H1 (cell line): ENCODE data around the gene CDC42BPB. TPM values are rescaled to one million over a fixed set of nuclear protein-coding genes. Genes with fewer than 3 reads are reported as not detected.

Experiments used
- CTCF ChIA-PET: fragments of 300-600 bp; sonication (Branson Sonifier 250); formaldehyde crosslinking; loops from one replicate; lab custom pipeline; 2021; ENCODE audit not compliant: partially characterized antibody; lab: Charles Lee
- POLR2A ChIA-PET: fragments of 300-600 bp; sonication (Branson Sonifier 250); formaldehyde crosslinking; loops from one replicate; lab custom pipeline; 2021; ENCODE audit warnings: inconsistent platforms; ENCODE audit not compliant: partially characterized antibody; lab: Charles Lee
- DNase-seq, 2 experiments: peaks; one replicate each; pipeline versions ENCODE4 v3.0.0 to v3.0.0-alpha.2; 2010 to 2022; ENCODE audit warnings: low spot score in 2 of 2, low read depth in 1 of 2, mixed read lengths in 1 of 2
- FAIRE-seq: peaks from 2 replicates; lab custom pipeline; 2011; peaks lifted over from hg19 to GRCh38; lab: Jason Lieb, UNC
- H2AFZ ChIP-seq: 2 replicates; pipeline ENCODE4 v1.8.1; 2012; ENCODE audit warnings: low read length, inconsistent platforms
- H2AK5ac ChIP-seq: 2 replicates; pipeline ENCODE4 v1.6.1; 2013; ENCODE audit warnings: low read depth, low read length
- H2BK120ac ChIP-seq: replicated peaks from 2 replicates; pipeline ENCODE3; 2013; ENCODE audit warnings: low read depth, low read length, inconsistent platforms
- H2BK12ac ChIP-seq: 2 replicates; pipeline ENCODE4 v1.6.1; 2013; ENCODE audit warnings: low read depth, low read length
- H2BK15ac ChIP-seq: 2 replicates; pipeline ENCODE4 v1.6.1; 2013; ENCODE audit warnings: low read length
- H2BK20ac ChIP-seq: 2 replicates; pipeline ENCODE4 v1.6.1; 2013; ENCODE audit warnings: low read length
- H2BK5ac ChIP-seq: 2 replicates; pipeline ENCODE4 v1.6.1; 2013; ENCODE audit warnings: low read depth, low read length
- H3K14ac ChIP-seq: 2 replicates; pipeline ENCODE4 v1.6.1; 2013; ENCODE audit warnings: inconsistent platforms; ENCODE audit not compliant: insufficient read length
- H3K18ac ChIP-seq: 2 replicates; pipeline ENCODE4 v1.6.1; 2013; ENCODE audit warnings: low read length; ENCODE audit errors: extremely low read depth
- H3K23ac ChIP-seq: 2 replicates; pipeline ENCODE4 v1.6.1; 2013; ENCODE audit warnings: inconsistent platforms; ENCODE audit not compliant: insufficient read length
- H3K23me2 ChIP-seq: 2 replicates; pipeline ENCODE4 v1.6.1; 2013; ENCODE audit warnings: low read depth, low read length
- H3K27ac ChIP-seq: 2 replicates; pipeline ENCODE4 v1.6.1; 2011; ENCODE audit warnings: low read depth, low read length, inconsistent platforms
- H3K27me3 ChIP-seq, 4 experiments: replicated peaks in 1 of 4; 1 replicate in 1 of 4; 2 replicates in 3 of 4; pipeline versions ENCODE4 v1.6.1 to v1.8.1; 2011 to 2013; ENCODE audit warnings: low read length in 3 of 4, mild to moderate bottlenecking in 3 of 4, inconsistent platforms in 2 of 4, mixed read lengths in 2 of 4, moderate library complexity in 1 of 4; ENCODE audit not compliant: control insufficient read depth in 3 of 4, insufficient read depth in 3 of 4; ENCODE audit errors: extremely low read depth in 1 of 4
- H3K36me3 ChIP-seq, 4 experiments: 2 replicates each; pipeline versions ENCODE4 v1.6.1 to v1.8.1; 2011 to 2013; ENCODE audit warnings: mild to moderate bottlenecking in 4 of 4, low read length in 3 of 4, moderate library complexity in 2 of 4, control low read depth in 1 of 4, inconsistent platforms in 1 of 4; ENCODE audit not compliant: insufficient read depth in 4 of 4, control insufficient read depth in 2 of 4
- H3K4ac ChIP-seq: replicated peaks from 2 replicates; pipeline ENCODE3; 2013; ENCODE audit warnings: low read length, low read depth, mixed read lengths, inconsistent platforms; ENCODE audit not compliant: insufficient read length
- H3K4me1 ChIP-seq, 4 experiments: replicated peaks in 1 of 4; 1 replicate in 1 of 4; 2 replicates in 3 of 4; pipeline versions ENCODE4 v1.6.1 to v1.8.1; 2011 to 2013; ENCODE audit warnings: low read length in 3 of 4, inconsistent platforms in 2 of 4, mixed read lengths in 1 of 4; ENCODE audit not compliant: insufficient read depth in 4 of 4, control insufficient read depth in 3 of 4
- H3K4me2 ChIP-seq, 2 experiments: 2 replicates each; pipeline versions ENCODE4 v1.6.1 to v1.8.1; 2011 to 2013; ENCODE audit warnings: low read depth in 2 of 2, low read length in 2 of 2, control low read depth in 1 of 2, inconsistent platforms in 1 of 2, mild to moderate bottlenecking in 1 of 2; ENCODE audit not compliant: insufficient read depth in 1 of 2
- H3K4me3 ChIP-seq, 4 experiments: fragments of 200-600, 300-600 bp in 1 of 4; sonication (generic), shearing (Covaris generic), sonication (Bioruptor Twin) in 1 of 4; 2 replicates each; pipeline versions ENCODE4 v1.5.1 to v1.8.1; 2011 to 2016; ENCODE audit warnings: low read length in 4 of 4, low read depth in 3 of 4, control low read depth in 2 of 4, inconsistent platforms in 2 of 4, mild to moderate bottlenecking in 2 of 4, mixed read lengths in 1 of 4, moderate library complexity in 1 of 4; ENCODE audit not compliant: insufficient read depth in 2 of 4; ENCODE audit errors: extremely low read depth in 1 of 4
- H3K56ac ChIP-seq: replicated peaks from 2 replicates; pipeline ENCODE3; 2013; ENCODE audit warnings: low read depth, mild to moderate bottlenecking, mixed read lengths, low read length, inconsistent platforms; ENCODE audit not compliant: insufficient read length
- H3K79me1 ChIP-seq: 2 replicates; pipeline ENCODE4 v1.6.1; 2013; ENCODE audit warnings: low read depth, low read length, control low read depth
- H3K79me2 ChIP-seq, 2 experiments: 2 replicates each; pipeline versions ENCODE4 v1.6.1 to v1.8.1; 2012 to 2013; ENCODE audit warnings: low read length in 2 of 2, mild to moderate bottlenecking in 2 of 2, inconsistent platforms in 1 of 2; ENCODE audit not compliant: insufficient read depth in 2 of 2, control insufficient read depth in 1 of 2
- H3K9ac ChIP-seq, 4 experiments: replicated peaks in 1 of 4; 1 replicate in 1 of 4; 2 replicates in 3 of 4; pipeline versions ENCODE4 v1.6.1 to v1.8.1; 2011 to 2013; ENCODE audit warnings: low read depth in 3 of 4, low read length in 3 of 4, control low read depth in 2 of 4, mild to moderate bottlenecking in 2 of 4, moderate library complexity in 2 of 4, inconsistent platforms in 1 of 4; ENCODE audit errors: extremely low read depth in 1 of 4
- H3K9me3 ChIP-seq, 2 experiments: 2 replicates each; pipeline versions ENCODE4 v1.6.1 to v1.8.1; 2012 to 2013; ENCODE audit warnings: mild to moderate bottlenecking in 2 of 2, moderate library complexity in 2 of 2, control low read depth in 1 of 2, inconsistent platforms in 1 of 2, low read depth in 1 of 2, low read length in 1 of 2, mixed read lengths in 1 of 2; ENCODE audit not compliant: insufficient read depth in 2 of 2
- H4K20me1 ChIP-seq, 2 experiments: replicated peaks in 1 of 2; 2 replicates each; pipeline versions ENCODE3 to v1.8.1; 2011 to 2013; ENCODE audit warnings: inconsistent platforms in 2 of 2, low read length in 2 of 2, mild to moderate bottlenecking in 1 of 2; ENCODE audit not compliant: insufficient read depth in 2 of 2, control insufficient read depth in 1 of 2
- H4K5ac ChIP-seq: 2 replicates; pipeline ENCODE4 v1.6.1; 2013; ENCODE audit warnings: low read length, low read depth, mixed read lengths, inconsistent platforms; ENCODE audit not compliant: insufficient read length
- H4K8ac ChIP-seq: 2 replicates; pipeline ENCODE4 v1.8.0; 2013; ENCODE audit warnings: mild to moderate bottlenecking, moderate library complexity, low read length, inconsistent platforms; ENCODE audit not compliant: insufficient read depth; ENCODE audit errors: extremely low read depth
- H4K91ac ChIP-seq: replicated peaks from 2 replicates; pipeline ENCODE3; 2013; ENCODE audit warnings: low read length, mixed read lengths, inconsistent platforms; ENCODE audit not compliant: insufficient read length
- BCL11A ChIP-seq, 2 experiments: IDR thresholded peaks; one replicate each; pipeline ENCODE4 v1.6.1; 2011; ENCODE audit warnings: low read depth in 2 of 2, low read length in 2 of 2, mild to moderate bottlenecking in 2 of 2
- GABPA ChIP-seq: IDR thresholded peaks from 2 replicates; pipeline ENCODE4 v1.6.1; 2011; ENCODE audit warnings: mild to moderate bottlenecking, low read length, moderate library complexity, borderline replicate concordance; ENCODE audit not compliant: insufficient read depth
- HDAC2 ChIP-seq, 2 experiments: fragments of 300-600 bp in 1 of 2; sonication (generic) in 1 of 2; IDR thresholded peaks; 2 replicates each; pipeline ENCODE4 v1.6.1; 2011 to 2012; ENCODE audit warnings: low read depth in 2 of 2, low read length in 2 of 2, mild to moderate bottlenecking in 2 of 2, moderate library complexity in 2 of 2, borderline replicate concordance in 1 of 2, inconsistent platforms in 1 of 2
- KDM5A ChIP-seq: fragments of 200-600 bp; IDR thresholded peaks from 2 replicates; pipeline ENCODE4 v1.7.1; 2012; ENCODE audit warnings: mild to moderate bottlenecking, low read length, inconsistent platforms, mixed read lengths
- POU5F1 ChIP-seq: IDR thresholded peaks from 2 replicates; pipeline ENCODE4 v1.6.1; 2011; ENCODE audit warnings: low read depth, mild to moderate bottlenecking, low read length, moderate library complexity
- RXRA ChIP-seq: IDR thresholded peaks from 2 replicates; pipeline ENCODE4 v1.6.1; 2011; ENCODE audit warnings: low read depth, mild to moderate bottlenecking, low read length, moderate library complexity; ENCODE audit not compliant: insufficient read depth
- WGBS, 2 experiments: shearing (Covaris generic) in 1 of 2; methylation state at CpG; one replicate each; pipeline versions ENCODE4 v1.1.6 to v1.1.7; 2013 to 2015; ENCODE audit warnings: low lambda C conversion rate in 2 of 2, mixed read lengths in 2 of 2, inconsistent platforms in 1 of 2, low coverage in 1 of 2, missing lambda C conversion rate in 1 of 2; ENCODE audit not compliant: insufficient replicate concordance in 2 of 2, insufficient coverage in 1 of 2, insufficient read length in 1 of 2; ENCODE audit errors: extremely low coverage in 1 of 2, missing lambda C conversion rate in 1 of 2; 5-methylcytosine and 5-hydroxymethylcytosine counted together
- polyA plus RNA-seq, 7 experiments: library from polyadenylated mRNA; depleted of rRNA in 3 of 7; stranded (reverse) in 5 of 7; unstranded in 2 of 7; fragments of >200 nt in 5 of 7; fragments of 200-250 nt in 2 of 7; gene quantifications; 1 replicate in 5 of 7; 2 replicates in 1 of 7; 4 replicates in 1 of 7; pipeline versions ENCODE4 v1.2.1 to v1.2.3, GENCODE V29; 2011 to 2013; ENCODE audit warnings: missing spikeins in 2 of 7, mixed read lengths in 2 of 7
- total RNA-seq: library from RNA; stranded (reverse); fragmentation: NEBNext Ultra II Directional; extraction: Animal tissue kit (Norgen Biotek cat#: 25700); gene quantifications from 2 replicates; pipeline ENCODE4 v1.2.1, GENCODE V29; 2021

CDC42BPB gene
- total and polyA plus RNA-seq, 2 of the 8 experiments (the other 6 are each of a cell fraction or from before 2014, with no cell fraction given): 51.2 to 88.2 TPM

DNA sequence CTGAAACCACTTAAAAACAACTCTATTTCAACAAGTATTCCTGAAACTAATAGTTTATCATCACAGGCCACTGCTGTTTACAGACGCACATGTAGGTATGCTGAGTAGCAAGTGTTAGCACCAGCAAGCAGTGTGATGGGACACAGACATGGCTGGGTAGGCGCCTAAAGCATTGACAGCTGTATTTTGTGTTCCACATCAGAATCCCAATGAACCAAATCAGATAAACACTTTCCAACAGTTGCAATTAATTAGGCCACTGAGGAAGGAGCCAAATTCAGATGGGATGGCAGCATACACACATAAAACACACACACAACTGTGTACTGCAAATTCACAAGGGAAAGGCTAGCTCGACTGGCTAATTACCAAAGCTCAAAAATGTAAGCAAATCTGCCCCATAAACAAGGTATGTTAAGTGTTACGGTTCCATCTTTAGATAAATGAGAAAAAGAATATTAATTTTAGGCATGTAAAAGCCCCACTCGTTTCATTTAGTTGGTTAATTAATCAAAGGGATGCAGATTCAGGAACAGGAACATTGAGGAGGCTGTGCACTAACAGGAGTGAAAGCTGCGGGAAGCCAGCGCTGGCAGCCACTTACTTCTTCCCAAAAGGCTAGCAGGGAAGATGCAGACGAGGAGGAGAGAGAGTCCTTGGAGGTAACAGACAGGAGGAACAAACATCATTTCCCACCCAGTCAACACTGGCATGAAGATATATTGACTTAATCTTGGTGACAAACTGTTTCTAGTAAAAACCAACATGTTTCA is 101.5 kb downstream of the CDC42BPB start:
- H3K36me3 ChIP-seq: peaks cover 11 to 57% (median 49%) of the 10 kb centered on the region in 4 experiments; a peak in 7 of 8 replicates
- CTCF ChIA-PET: interaction anchor here (0.6 to 1.9 kb wide), 2 partner anchors 9 to 23 kb away, joined by 3 to 4 read pairs; no protein-coding TSS in a partner anchor
- no peak overlapping the region for H3K14ac ChIP-seq

More for the DNA sequence above, 101.5 kb downstream of the CDC42BPB start:
- Histone ChIP-seq H2BK12ac (no peak overlapping the region), H2AFZ (no peak overlapping the region), H3K79me2 (no peaks in the 10 kb centered on the region), H3K79me1 (no peaks in the 10 kb centered on the region), H4K5ac (no peak overlapping the region), H3K9ac (no peak overlapping the region), H3K23me2 (no peaks in the 10 kb centered on the region), H3K4me1 (no peaks in the 10 kb centered on the region), H3K27me3 (no peaks in the 10 kb centered on the region), H2AK5ac (no peak overlapping the region), H3K4me2 (no peak overlapping the region), H3K18ac (no peak overlapping the region), H4K8ac (no peak overlapping the region), H2BK5ac (no peak overlapping the region), H2BK15ac (no peak overlapping the region), H3K4me3 (no peak overlapping the region), H3K27ac (no peak overlapping the region), H3K23ac (no peak overlapping the region), H4K91ac (no peak overlapping the region), H2BK120ac (no peak overlapping the region), H3K56ac (no peak overlapping the region), H4K20me1 (peaks cover 5 to 6% of the 10 kb centered on the region in 2 experiments), H2BK20ac (no peak overlapping the region), H3K4ac (no peak overlapping the region), H3K9me3 (no peaks in the 10 kb centered on the region)
- TF ChIP-seq RXRA (no peak), HDAC2 (IDR thresholded peaks at IDR 0.05; ENCODE audit: borderline replicate concordance in 1 of 2, low read depth in 2 of 2, low read length in 2 of 2) (no peak), KDM5A (no peak), BCL11A (IDR thresholded peaks at IDR 0.05; ENCODE audit: low read depth in 2 of 2, low read length in 2 of 2) (no peak), GABPA (no peak), POU5F1 (no peak)
- DNase-seq: no peak
- 90% methylated on average over 8 of the region's 8 CpGs; no CpG with 5 or more reads in 1 of the 2 experiments for WGBS, 2 experiments
- POLR2A ChIA-PET: interaction anchor here (1.7 kb wide), 1 partner anchor 263 kb away, joined by 3 read pairs; no protein-coding TSS in a partner anchor
- no peak for FAIRE-seq
